ENCODE results near the gene FAM124A.

The FAM124A gene

GRCh38 chr13:51325837-51326236 lies 103.6 kb downstream of the FAM124A start:
- Histone ChIP-seq H3K27ac (no peak overlapping the region), H3K4me3 (no peak overlapping the region)
- TF ChIP-seq CTCF (IDR thresholded peaks at IDR 0.05), result no peak
- no peak for DNase-seq (ENCODE audit: low spot score)

DNA sequence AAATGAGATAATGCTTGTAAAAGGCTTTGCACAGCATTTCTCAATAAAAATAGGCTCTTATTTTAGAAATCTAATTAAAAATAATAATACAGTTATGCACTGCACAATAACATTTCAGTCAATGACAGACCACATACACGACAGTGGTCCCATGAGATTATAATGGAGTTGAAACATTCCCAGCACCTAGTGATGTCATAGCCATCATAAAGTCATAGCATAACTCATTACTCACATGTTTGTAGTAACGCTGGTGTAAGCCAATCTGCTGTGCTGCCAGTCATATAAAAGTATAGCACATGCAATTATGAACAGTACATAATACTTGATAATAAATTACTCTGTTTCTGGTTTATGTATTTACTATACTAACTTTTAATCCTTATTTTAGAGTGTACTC lies 104.6 kb downstream of the FAM124A start:
- no peak for TF ChIP-seq CTCF (IDR thresholded peaks at IDR 0.05)
- Histone ChIP-seq H3K27ac (no peak overlapping the region), H3K4me3 (no peak overlapping the region)
- DNase-seq (ENCODE audit: low spot score), result no peak

- TF ChIP-seq CTCF (IDR thresholded peaks at IDR 0.05), result no peak
- no peak overlapping the region for H3K4me3 ChIP-seq
- DNase-seq (ENCODE audit: low spot score), result no peak
- no peak overlapping the region for H3K27ac ChIP-seq
Measured at GRCh38 chr13:51327961-51328360, 105.8 kb downstream of the FAM124A start.

- DNase-seq (ENCODE audit: low spot score), result no peak
- TF ChIP-seq CTCF (IDR thresholded peaks at IDR 0.05), result no peak
- no peak overlapping the region for H3K4me3 ChIP-seq
- no peak overlapping the region for H3K27ac ChIP-seq
Measured at GRCh38 chr13:51328488-51328887, 106.3 kb downstream of the FAM124A start.

DNA sequence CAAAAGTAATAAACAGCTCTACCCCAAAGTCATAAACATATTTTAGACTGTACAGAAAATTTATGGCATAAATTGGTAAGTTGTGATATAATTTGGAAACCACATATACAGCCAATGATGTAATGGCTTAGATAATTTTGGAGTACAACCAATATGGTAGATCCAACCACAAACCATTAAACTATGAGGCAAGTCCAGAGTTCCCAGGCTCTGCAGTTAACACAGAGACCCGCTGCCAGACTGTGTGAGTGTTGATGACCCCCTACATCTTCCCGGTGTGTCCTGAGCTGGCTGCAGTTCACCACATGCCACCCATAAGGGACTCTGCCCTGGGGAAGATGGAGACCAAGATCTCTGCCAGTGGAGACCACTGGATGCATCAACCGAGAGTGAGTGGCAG lies 107.4 kb downstream of the FAM124A start:
- no peak overlapping the region for H3K4me3 ChIP-seq
- no peak for DNase-seq (ENCODE audit: low spot score)
- TF ChIP-seq CTCF (IDR thresholded peaks at IDR 0.05), result no peak
- H3K27ac ChIP-seq, result no peak overlapping the region

- TF ChIP-seq CTCF (IDR thresholded peaks at IDR 0.05), result no peak
- DNase-seq (ENCODE audit: low spot score), result no peak
- Histone ChIP-seq H3K27ac (no peak overlapping the region), H3K4me3 (no peak overlapping the region)
Measured at GRCh38 chr13:51330791-51331190, 108.6 kb downstream of the FAM124A start.

GRCh38 chr13:51331354-51331861 lies 109.2 kb downstream of the FAM124A start:
- DNase-seq (ENCODE audit: low spot score), result no peak
- Histone ChIP-seq H3K27ac (no peak overlapping the region), H3K4me3 (no peak overlapping the region)
- no peak for TF ChIP-seq CTCF (IDR thresholded peaks at IDR 0.05)

Measured in coronary artery (tissue), 2 donors.